ENCODE results near the gene RNF14.
"Not testable (repeated sequence)": the region's sequence is repeated elsewhere in the genome, so short reads cannot be mapped to it uniquely, and the experiment has no call there.

Gene RNF14, protein sequence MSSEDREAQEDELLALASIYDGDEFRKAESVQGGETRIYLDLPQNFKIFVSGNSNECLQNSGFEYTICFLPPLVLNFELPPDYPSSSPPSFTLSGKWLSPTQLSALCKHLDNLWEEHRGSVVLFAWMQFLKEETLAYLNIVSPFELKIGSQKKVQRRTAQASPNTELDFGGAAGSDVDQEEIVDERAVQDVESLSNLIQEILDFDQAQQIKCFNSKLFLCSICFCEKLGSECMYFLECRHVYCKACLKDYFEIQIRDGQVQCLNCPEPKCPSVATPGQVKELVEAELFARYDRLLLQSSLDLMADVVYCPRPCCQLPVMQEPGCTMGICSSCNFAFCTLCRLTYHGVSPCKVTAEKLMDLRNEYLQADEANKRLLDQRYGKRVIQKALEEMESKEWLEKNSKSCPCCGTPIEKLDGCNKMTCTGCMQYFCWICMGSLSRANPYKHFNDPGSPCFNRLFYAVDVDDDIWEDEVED

DNA sequence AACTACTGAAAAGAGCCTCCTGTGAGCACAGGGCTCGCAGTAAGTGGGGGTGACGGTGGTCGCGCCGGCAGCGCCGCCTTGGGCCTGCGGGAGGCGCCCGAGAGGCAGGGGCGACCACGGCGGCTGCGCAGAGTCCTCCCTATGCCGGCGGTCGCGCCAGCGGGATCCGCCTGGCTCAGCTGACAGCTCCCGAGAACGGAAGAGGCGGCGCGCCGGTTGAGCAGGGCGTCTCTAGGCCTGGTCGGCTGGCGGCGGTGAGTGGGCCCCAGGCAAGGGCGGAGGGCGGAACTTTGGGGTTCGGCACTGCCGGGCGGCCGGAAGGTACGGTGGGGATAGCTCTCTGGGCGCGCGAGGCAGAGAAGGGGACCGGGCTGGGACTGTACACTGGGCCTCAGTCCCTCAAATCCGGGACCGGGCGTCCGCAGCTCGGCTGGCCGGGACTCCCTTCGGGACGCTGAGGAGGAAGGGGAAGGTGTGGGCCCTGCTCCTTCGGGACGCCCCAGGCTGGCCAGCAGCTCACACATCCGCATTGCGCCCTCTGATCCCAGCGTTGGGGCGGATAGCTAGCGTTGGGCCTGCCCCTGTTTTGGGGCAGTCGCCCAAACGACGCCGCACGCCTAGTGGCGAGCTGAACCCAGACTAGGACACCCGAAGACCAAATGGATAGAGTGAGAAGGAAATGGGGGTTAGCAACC is at the start of gene RNF14:
Gene RNF14 (plus strand): TSS at position 192 of the 695 bp plus-strand sequence. CDS start 4,484 bp downstream, outside the sequence.
- peak; percentile 92 for DNase-seq

DNA sequence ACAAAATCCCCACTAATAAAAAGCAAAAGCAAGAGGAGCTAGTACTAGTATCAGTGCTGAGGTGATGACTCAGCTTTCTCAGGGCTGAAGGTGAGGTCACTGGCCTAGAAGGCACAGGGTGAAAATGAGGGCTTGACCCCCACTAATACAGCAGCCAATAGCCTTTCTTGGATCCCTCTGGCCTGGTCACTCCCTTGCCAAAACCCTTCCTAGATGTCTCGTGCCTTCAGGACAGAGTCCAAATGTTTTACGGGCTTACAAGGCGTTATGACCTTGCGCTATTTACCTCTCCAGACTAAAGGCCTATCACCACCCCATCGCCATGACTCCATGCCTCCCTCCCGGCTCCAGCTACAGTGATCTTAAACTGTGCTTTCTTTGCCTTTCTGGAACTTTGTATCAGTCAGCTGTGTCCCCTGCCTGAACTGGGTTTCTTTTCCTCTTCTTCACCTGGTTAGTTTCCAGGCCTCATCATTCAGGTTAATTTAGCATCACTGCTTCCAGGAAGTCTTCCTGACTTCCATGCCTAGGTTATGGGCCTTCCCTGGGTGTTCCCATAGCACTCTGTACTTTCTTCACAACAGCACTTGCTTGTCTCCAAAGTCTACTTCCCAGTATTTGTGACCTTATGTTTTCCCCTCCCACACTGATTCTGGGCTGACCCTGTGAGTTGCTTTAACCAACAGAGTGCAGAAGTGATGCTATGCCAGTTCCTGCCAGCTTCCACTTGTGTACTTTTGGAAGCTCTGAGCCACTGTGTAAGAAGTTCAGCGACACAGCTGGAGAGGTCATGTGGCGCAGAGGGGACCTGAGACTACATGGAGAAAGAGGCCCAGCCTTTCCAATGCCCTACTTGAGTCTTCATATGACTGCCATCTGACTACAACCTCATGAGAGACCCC is 49.4 kb upstream of the RNF14 start:
- no peak for DNase-seq

DNA sequence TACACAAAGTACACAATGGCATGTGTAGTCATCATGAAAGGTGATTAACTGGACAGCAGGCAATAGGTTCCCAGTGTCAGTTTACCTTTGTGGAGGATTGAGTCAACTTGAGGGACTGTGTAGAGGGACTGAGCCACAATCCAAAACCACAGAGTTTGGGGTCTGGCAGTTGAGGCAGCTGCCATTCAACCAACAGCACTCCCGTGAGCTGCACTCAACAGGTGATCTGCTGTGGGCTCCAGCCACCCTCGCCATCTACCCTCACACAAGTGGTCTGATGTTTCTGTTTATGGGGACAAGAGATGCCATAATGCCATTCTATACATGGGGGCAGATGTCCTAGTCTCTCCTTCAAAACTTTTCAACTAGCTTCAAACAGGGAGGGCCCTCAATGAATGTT is 48.1 kb upstream of the RNF14 start:
- DNase-seq = no peak

DNA sequence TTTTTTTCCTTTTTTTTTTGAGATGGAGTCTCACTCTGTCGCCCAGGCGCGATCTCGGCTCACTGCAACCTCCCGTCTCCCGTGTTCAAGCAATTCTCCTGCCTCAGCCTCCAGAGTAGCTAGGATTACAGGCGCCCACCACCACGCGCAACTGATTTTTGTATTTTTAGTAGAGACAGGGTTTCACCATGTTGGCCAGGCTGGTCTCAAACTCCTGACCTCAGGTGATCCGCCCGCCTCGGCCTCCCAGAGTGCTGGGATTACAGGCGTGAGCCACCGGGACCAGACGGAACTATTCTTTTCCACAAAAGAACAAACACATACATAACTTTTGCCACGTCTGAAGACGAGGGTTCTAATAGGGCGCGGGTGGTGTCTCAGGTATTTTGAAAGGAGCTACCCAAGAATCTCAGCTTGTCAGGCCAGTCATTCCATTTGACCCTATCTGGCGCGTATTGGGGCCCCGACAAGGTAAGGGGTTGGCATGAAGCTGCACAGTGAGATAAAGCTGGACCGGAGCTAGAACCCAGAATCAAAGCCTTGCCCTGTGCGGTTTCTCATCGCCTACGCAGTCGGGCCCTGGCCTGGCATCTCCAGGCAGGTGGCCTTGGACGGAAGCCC is 46.0 kb upstream of the RNF14 start:
- DNase-seq = not testable (repeated sequence)

DNA sequence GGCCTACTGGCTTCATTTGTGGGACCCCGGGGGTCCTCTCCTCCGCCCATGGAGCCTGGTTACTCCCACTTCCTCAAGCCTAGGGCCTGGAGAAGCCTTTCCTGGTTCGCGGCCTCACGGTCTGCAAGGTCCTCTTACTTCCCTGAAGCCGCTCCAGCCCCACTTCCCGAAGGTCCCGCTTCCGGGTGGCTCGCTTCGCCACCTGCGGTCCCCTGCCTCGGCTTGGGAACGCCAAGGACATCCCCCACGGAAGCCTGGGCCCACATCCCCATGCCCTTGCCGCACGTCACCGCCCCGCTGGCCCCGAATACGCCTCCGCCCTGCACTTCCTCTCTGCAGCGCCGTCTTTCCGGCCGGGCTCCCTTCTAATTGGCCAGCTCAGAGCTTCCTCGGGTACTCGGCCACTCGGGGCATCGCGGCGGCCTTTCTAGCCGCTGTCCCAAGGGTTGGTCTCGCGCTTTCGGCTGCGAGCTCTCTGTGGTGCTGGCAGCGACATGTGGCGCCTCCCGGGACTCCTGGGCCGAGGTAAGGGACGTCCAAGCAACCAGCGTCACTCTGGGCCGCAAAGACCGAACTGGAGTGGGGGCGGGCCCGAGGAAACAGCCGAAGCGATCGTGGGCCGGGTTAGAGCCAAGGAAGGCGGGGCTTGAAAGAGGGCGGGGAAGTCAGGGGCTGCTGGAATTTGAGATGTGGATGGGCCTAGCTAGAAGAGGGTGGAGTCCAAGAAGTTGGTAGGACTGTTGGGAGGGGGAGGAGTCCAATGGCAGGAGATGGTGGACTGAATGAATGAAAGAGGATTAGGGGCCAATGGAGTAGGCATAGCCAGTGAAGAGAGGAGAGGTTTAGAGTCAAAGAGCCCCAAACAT is 45.2 kb upstream of the RNF14 start, which contains the start of gene DELE1:
Gene DELE1 (plus strand): TSS at position 424 of the 866 bp plus-strand sequence. CDS start 71 bp downstream, at position 495.
- DNase-seq = peak; percentile 88

DNA sequence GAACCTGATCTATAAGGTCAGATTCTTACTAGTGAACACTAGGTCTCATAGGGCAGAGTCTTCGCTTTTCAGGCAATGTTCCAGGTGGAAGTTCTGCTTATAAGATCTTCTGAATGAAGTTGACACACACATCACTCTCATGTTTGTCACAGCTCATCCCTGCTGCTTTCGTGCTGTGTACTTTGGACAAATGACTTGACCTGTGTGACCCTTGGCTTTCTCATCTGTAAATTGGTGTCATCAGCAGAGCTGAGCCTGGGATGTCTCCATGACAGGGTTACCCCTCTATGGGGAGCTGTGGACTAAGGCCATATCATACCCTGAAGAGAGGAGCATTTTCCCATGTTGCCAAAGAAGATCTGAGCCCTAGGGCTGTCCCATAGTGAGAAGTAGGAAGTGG is 42.5 kb upstream of the RNF14 start:
- no peak for DNase-seq

DNA sequence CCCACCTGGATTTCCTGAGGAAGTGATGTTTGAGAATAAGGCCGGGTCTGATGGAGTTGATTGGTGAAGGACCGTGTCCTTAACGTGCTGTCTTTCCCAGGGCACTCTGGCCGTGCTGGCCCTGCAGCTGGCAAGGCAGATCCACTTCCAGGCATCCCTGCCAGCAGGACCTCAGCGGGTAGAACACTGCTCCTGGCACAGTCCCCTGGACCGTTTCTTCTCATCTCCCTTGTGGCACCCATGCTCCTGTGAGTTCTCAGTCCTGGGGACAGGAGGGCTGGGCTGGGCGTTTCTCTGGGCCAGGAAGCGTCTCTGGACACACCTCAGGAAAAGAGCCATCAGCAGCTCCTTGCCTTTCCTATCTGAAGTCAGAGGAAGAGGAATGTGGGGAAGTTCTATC is 40.9 kb upstream of the RNF14 start:
- DNase-seq = no peak

DNA sequence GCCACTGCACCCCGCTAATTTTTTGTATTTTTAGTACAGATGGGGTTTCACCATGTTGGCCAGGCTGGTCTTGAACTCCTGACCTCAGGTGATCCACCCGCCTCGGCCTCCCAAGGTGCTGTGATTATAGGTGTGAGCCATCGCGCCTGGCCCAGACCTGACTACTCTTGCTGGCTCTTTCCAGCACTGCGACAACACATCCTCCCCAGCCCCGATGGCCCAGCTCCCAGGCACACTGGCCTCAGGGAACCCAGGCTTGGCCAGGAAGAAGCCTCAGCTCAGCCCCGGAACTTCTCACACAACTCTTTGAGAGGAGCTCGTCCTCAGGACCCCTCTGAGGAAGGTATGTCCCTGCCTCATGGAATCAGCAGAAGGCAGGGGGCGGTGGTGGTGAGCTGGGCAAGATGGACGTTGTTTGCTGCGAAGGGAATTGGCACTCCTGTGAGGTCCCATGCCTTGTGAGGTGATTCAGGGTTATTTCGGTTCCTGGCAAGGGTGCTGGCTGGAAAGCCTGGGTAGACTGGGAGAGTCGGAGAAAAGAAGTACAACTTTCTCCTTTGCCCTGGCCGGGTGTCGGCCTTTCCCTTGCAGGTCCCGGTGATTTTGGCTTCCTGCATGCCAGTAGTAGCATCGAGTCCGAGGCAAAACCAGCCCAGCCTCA is 39.4 kb upstream of the RNF14 start:
- DNase-seq = no peak

DNA sequence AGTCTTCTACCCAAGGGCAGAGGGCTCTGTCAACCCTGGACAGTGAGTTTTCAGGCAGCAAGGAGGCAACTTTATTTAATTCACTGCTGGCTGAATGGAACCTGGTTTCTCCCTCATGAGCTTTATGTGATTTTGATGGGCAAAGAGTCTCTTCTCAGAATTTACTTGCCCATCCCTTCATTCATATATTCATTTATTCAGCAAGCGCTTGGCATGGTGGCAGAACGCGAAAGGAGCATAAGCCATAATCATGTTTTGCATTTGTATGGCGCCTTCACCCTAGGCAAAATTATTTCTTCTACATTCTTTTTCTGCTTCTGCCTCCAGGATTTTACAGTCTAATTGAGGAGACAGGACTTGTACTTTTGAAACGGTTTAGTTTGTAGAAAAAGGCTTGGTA is 37.2 kb upstream of the RNF14 start:
- no peak for DNase-seq

DNA sequence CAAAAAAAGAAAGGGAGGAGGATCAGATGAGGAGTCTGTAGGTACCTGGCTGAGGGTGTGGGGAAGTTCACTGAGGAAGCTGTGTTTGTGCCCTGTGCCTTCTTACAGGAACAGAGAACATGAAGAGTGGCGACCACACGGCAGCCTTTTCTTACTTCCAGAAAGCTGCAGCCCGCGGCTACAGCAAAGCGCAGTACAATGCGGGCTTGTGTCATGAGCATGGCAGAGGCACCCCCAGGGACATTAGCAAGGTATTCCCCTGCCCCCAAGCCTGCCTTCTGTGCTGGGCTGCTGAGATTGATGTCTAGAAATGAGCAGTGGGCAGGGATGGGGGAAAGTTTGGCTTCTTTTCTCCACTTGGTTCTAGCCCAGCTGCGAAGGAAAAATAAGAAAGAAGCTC is 35.8 kb upstream of the RNF14 start:
- DNase-seq = no peak

DNA sequence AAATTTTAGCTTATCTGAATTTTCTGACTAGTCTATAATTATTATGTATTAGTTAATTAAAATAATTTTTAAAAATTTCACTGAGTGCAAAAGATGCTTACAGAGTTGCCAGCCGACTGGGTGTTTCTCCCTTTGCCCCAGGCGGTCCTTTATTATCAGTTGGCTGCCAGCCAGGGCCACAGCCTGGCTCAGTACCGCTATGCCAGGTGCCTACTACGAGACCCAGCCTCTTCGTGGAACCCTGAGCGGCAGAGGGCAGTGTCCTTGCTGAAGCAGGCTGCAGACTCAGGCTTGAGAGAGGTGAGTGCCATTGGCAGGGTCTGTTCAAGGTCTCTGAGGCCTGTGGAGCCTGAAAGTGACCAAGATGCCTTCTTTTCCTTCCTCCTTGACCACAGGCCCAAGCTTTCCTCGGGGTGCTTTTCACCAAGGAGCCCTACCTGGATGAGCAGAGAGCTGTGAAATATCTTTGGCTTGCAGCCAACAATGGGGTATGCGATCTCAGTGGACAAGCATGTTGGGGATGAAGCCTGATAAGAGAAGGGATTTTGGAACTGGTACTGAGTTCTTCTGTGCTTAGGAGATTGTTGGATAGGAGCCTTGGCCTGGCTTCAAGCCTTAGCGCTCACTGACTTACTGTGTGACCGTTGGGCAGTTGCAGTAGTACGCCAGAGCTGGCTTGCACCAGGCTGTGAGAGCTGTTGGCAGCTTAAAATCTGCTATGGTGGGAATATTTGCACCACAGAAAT is 34.6 kb upstream of the RNF14 start:
- no peak for DNase-seq

DNA sequence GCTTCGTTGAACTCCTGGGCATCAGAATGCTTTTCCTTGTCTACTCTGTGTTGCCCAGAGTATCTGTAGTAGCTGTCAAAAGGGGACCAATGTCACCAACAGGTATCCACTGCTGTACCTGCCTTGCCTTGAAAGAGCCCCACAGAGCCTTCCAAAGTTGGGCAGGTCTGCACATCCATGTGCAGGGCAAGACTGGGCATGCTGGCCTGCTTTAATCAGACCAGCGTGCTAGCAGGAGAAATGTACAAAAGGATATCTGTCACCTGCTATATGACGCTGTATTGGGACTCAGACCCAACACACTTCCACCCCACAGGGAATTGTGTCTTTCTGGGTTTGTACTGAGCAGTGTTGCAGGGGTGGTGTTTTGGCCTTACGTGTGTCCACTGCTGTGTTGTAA is 33.4 kb upstream of the RNF14 start:
- DNase-seq = no peak

DNA sequence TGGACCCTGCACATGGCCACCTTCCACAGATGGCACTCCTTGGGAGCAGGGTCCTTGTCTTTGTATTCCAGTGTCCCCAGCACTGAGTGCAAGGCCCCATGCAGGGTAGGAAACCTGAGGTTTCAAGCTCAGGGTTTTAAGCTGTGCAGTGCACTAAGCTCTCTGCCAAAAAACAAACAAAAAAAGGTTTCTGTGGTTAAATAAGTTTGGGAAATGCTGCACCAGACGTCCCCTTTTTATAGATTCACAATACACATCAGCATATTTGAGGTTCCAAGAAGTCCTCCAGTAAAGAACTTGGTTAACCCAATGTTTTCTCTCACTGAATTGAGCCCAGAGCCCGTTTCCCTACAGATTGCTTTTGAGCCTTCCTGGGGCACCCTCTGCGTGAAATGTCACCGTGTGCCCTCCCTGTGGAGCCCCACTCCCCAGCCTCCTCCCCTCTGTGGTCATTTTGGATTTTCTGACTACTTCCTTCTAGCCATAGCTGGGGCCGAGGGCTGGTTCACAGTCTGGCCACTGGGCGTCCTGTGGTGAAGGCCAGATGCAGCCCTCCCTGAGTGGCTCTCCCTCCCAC is 28.1 kb upstream of the RNF14 start:
- no peak for DNase-seq

DNA sequence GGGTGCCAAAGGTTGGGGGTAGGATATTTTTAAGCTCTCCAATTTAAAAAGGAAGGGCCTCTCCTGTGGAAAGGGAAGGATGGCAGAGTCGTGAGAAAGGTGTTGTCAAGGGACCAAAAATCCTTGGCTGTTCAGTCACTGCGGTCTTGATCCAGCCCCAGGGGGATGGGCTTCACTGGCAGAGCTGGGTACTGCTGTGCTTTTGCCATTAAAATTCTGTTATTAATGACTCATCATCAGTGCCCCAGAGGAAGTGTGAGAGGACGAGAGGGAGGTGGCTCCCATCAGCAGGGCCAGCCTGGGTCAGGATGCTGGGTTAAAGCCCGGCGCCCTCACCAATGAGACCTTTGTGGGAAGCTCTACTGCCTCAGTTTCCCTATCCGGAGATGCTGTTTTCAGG is 27.6 kb upstream of the RNF14 start:
- no peak for DNase-seq

DNA sequence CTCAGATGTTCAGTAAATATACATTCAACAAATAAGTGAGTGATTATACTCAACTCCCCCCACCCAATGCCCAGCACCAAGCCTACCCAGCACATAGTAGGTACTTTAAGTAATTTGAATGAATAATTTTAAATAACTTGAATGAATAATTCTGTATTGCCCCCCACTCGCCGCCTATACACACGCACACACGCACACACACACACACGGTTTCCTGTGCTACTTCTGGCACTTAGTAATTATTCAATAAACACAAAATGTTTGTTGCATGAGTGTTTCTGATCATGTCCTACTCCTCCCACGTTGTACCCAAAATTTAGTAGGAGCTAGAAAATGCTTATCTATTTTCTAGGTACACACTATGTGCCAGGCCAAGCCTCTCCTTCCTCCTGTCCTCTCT is 27.1 kb upstream of the RNF14 start:
- DNase-seq = no peak

DNA sequence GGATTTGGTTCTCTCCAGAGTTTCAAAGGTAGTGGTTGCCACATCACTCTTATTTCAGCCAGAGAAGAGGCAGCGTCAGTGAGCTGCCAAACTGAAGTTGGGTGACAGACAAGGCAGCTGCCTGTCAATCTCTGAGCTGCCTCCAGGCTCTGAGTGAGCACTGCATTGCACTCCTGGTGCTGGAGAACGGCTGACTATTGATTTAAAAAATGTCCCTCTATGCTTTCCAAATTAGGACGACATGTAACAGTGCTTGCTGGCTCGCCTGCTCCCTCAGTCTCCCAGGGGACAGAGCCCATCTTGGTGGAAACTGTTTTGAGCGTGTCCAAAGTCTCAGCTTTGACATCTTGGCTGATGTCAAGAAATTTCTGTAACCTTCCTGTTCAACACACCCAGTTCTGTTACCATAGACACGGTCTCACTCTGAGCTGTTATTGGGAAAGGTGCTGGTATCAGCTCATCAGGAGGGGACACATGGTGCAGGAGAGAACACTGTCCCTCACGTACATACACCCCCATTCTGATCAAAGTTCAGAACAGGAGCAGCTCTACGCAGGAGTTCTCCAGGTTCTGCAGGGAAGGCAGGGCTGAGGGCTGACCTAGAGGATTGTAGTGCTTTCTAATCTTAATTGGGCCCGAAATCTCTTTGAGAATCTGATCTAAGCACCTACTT is 26.6 kb upstream of the RNF14 start:
- no peak for DNase-seq

DNA sequence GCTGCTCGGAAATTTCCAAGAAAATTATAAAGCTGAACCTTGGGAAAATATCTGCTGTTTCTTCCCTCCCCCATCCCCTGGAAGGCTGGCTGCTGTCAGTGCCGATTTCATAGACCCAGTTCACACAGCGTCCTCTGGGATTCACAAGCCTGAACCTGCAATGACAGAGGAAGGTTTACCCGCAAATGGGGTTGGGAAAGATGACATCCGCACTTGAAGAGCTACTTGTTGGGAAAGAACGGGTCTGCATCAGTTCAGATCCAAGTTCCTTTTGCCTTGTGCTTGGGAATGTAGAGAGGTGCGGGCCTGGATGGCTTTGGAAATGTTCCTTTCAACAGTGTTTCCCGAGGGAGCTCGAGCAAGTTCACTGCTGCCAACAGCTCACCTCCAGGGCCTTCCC is 24.8 kb upstream of the RNF14 start:
- DNase-seq = no peak

DNA sequence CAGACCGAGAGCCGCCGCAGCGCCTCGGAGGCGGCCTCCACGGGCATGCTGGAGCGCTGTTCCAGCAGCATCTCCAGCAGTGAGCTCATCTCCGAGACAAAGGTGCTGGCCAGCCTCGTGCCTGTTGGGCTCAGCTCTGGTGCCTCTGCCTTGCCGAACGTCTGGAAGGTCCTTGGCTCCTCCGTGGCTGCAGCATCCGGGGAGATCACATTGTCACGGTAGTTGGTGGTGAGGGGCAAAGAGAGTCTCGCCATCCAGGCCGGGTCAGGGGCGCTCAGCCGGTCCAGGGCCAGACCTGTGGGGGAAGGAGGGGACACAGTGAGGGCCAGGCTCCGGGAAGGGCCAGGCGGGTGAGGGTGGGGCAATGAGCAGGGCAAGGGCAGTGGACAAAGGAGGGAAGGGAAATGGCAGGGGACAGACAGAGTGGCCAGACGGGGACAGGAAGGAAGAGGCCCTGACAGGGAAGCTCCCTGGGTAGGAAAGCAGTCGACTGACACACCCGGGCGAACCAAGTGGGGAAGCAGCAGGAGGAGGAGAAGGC is 23.3 kb upstream of the RNF14 start:
- DNase-seq = no peak

DNA sequence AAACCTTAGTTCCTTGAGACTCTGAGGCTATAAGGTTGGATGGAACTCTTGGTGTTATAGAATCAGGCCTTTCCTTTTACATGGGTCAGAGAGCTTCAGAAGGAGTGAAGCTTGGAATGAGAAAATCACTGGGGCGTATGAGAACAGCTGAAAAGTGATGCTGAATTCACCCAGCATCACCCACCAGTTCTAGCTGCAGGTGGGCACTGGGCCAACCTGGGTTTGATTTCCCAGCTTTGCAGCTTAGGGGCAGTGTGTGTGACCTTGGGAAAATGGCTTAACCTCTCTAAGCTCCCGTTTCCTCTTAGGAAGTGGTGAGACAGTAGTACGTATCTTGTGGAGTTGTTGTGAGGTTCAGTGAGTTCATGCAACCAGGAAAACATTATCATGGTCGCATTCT is 21.6 kb upstream of the RNF14 start:
- no peak for DNase-seq

All from activated gamma-delta T cell treated with Interleukin-2 at 50 U/mL for 16 hours (primary cell).